ENCODE data around the gene TUBG1. TPM values are rescaled to one million over a fixed set of nuclear protein-coding genes. Genes with fewer than 3 reads are reported as not detected.

Gene TUBG1
- total RNA-seq, 3 donors from 2014 or later = 20.5 to 34.4 (median 22.8) TPM

GRCh38 chr17:42566215-42566882 is 43.1 kb upstream of the TUBG1 start:
- H3K9me3 ChIP-seq = no peaks in the 10 kb centered on the region
- peaks cover 5% of the 10 kb centered on the region for H3K36me3 ChIP-seq
- peak overlapping the region; percentile 78 to 92 (median 80) for H3K4me3 ChIP-seq
- TF ChIP-seq POLR2AphosphoS5 (IDR thresholded peaks at IDR 0.05) = peak in 1 of 3 donors; percentile 53
- TF ChIP-seq, protein P1, sequence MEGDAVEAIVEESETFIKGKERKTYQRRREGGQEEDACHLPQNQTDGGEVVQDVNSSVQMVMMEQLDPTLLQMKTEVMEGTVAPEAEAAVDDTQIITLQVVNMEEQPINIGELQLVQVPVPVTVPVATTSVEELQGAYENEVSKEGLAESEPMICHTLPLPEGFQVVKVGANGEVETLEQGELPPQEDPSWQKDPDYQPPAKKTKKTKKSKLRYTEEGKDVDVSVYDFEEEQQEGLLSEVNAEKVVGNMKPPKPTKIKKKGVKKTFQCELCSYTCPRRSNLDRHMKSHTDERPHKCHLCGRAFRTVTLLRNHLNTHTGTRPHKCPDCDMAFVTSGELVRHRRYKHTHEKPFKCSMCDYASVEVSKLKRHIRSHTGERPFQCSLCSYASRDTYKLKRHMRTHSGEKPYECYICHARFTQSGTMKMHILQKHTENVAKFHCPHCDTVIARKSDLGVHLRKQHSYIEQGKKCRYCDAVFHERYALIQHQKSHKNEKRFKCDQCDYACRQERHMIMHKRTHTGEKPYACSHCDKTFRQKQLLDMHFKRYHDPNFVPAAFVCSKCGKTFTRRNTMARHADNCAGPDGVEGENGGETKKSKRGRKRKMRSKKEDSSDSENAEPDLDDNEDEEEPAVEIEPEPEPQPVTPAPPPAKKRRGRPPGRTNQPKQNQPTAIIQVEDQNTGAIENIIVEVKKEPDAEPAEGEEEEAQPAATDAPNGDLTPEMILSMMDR (IDR thresholded peaks at IDR 0.05) = no peak
- no peak for TF ChIP-seq POLR2A (IDR thresholded peaks at IDR 0.05)
- no peak for DNase-seq (ENCODE audit: low spot score in 2 of 2)
- H3K27ac ChIP-seq = peak overlapping the region; percentile 86 to 95
- H3K27me3 ChIP-seq = no peaks in the 10 kb centered on the region
- peaks cover 15 to 27% of the 10 kb centered on the region in 2 donors for H3K4me1 ChIP-seq
- intact Hi-C loops (cut with DNase I; ENCODE audit: low total_unique reads) = no loop called here

GRCh38 chr17:42566883-42567573 is 42.5 kb upstream of the TUBG1 start, which contains the start of gene MLX:
Gene MLX, plus strand, starts transcription at chr17:42567100. Its CDS starts 25 bp downstream, at chr17:42567125.
- no peaks in the 10 kb centered on the region for H3K27me3 ChIP-seq
- intact Hi-C loops (cut with DNase I; ENCODE audit: low total_unique reads) = no loop called here
- H3K36me3 ChIP-seq = peaks cover 5% of the 10 kb centered on the region
- peak within 1 kb of the TSS; percentile 86 to 95 for H3K27ac ChIP-seq
- H3K9me3 ChIP-seq = no peaks in the 10 kb centered on the region
- H3K4me3 ChIP-seq = peak within 1 kb of the TSS; percentile 78 to 92 (median 80)
- peaks cover 15 to 27% of the 10 kb centered on the region in 2 donors for H3K4me1 ChIP-seq
- TF ChIP-seq POLR2AphosphoS5 (IDR thresholded peaks at IDR 0.05) = peak; percentile 8 to 87 (median 66)
- TF ChIP-seq, protein P1 (IDR thresholded peaks at IDR 0.05) = no peak
- peak; percentile 40 for TF ChIP-seq POLR2A (IDR thresholded peaks at IDR 0.05)
- DNase-seq (ENCODE audit: low spot score in 2 of 2) = peak; percentile 85 to 94

DNA sequence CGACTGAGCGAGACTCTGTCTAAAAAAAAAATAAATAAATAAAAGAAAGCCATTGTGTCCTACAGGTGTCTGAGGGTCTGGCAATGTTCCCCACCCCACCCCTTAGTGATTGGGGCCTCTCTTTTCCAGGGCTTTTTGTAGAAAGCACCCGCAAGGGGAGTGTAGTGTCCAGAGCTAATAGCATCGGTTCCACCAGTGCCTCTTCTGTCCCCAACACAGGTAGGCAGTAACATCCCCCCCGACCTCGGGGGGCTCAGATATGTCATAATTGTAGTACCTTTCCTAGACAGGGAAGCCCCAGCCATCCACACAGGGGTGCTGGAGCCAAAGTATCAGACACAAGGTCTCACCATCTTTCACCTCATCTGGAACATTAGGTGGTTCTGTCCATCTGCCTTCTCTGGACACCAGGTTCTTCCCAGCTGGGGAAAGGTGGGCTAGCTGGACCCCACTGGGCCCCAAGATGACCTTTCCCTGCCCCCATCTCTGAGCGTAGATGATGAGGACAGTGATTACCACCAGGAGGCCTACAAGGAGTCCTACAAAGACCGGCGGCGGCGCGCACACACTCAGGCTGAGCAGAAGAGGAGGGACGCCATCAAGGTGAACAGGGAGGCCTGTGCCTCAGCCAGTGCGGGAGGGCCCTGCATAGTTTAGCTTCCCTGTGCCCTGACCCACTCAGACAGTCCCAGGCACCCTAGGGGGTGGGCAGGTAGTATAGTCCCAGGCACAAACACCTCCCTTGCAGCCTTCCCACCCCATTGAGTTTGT is 41.0 kb upstream of the TUBG1 start:
- Histone ChIP-seq H3K27ac (peak overlapping the region; percentile 17 to 20), H3K4me3 (no peak overlapping the region), H3K36me3 (peaks cover 13% of the 10 kb centered on the region), H3K9me3 (no peaks in the 10 kb centered on the region), H3K27me3 (no peaks in the 10 kb centered on the region), H3K4me1 (peaks cover 7 to 21% of the 10 kb centered on the region in 2 donors)
- no peak for DNase-seq (ENCODE audit: low spot score in 2 of 2)
- intact Hi-C loops (cut with DNase I; ENCODE audit: low total_unique reads) = no loop called here
- TF ChIP-seq, protein P1 (IDR thresholded peaks at IDR 0.05) = no peak
- TF ChIP-seq POLR2AphosphoS5 (IDR thresholded peaks at IDR 0.05) (no peak), POLR2A (IDR thresholded peaks at IDR 0.05) (no peak)

DNA sequence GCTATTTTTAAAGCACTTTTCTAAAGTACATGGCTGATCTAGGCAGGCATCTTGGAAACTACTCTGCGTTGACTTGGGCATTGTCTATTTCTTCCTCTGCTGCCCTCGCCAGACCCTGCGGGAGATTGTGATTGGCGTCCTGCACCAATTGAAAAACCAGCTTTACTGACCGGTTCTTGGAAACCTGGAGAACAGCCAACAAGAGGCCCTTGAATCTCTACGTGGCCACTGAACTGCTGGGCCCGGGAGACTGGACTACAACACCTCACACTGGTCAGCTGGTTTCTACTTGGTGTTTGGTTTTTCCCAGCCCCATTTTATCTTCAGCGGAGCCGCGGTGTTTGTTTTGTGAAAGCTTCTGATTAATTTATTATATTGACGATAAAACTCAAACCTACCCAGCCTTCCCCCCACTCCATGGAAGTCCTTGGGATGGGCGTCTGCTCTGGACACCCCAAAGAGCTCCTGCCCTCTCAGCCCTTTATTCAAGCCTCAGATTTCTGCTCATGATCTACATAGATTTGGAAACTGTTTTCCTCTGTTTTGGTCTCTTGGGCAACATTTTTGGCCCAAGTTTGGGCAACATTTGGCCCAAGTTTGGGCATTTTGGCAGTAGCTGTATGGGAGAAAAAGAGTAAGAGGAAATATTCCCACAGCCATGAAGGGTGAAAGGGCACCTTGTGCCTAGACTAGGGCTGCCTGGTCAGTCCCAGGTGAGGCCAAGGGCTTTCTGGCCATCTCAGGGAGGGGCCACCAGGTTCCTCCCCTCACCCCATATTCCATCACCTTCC is 37.9 kb upstream of the TUBG1 start:
- intact Hi-C loops (cut with DNase I; ENCODE audit: low total_unique reads) = loop anchor here (10.0 kb wide), 1 partner anchor 103 kb away; the partner anchor contains the start of gene PLEKHH3
- no peak for DNase-seq (ENCODE audit: low spot score in 2 of 2)
- TF ChIP-seq POLR2AphosphoS5 (IDR thresholded peaks at IDR 0.05) (no peak), POLR2A (IDR thresholded peaks at IDR 0.05) (no peak)
- TF ChIP-seq, protein P1 (IDR thresholded peaks at IDR 0.05) = no peak
- H3K27ac ChIP-seq = peak overlapping the region; percentile 26 to 64
- peaks cover 13% of the 10 kb centered on the region for H3K36me3 ChIP-seq
- no peaks in the 10 kb centered on the region for H3K9me3 ChIP-seq
- no peaks in the 10 kb centered on the region for H3K27me3 ChIP-seq
- peaks cover 0 to 11% of the 10 kb centered on the region in 2 donors for H3K4me1 ChIP-seq
- H3K4me3 ChIP-seq = no peak overlapping the region

Data from breast epithelium (tissue), 4 donors.